ENCODE results near the gene APCDD1. TPM values are rescaled to one million over a fixed set of nuclear protein-coding genes. Genes with fewer than 3 reads are reported as not detected.
"Not testable (repeated sequence)": the region's sequence is repeated elsewhere in the genome, so short reads cannot be mapped to it uniquely, and the experiment has no call there.

The APCDD1 gene
- total RNA-seq, 1 donor from 2014 or later: 0.91 TPM

GRCh38 chr18:10461989-10462388 lies 7.6 kb downstream of the APCDD1 start:
- DNase-seq (ENCODE audit: low read depth): no peak

GRCh38 chr18:10462597-10462996 lies 8.2 kb downstream of the APCDD1 start:
- no peak for DNase-seq (ENCODE audit: low read depth)

DNA sequence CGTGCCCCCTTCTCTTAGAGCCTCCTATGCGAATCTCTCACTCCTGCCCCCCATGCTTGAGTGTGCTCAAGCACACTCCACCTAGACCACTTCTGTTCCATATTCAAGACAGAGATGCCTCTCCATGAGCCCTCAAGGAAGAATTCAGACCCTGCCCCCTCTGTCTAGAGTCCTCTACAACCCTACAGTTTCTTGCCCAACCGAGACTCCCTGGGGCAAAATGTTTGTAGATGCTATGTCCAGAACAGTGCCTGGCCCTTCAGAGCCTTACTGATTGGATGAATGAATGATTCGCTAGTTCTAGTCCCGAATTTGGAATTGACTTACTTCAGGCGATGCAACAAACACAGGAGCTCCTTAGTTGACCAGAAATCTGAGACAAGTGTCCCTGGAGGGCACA lies 8.7 kb downstream of the APCDD1 start:
- DNase-seq (ENCODE audit: low read depth): no peak

DNA sequence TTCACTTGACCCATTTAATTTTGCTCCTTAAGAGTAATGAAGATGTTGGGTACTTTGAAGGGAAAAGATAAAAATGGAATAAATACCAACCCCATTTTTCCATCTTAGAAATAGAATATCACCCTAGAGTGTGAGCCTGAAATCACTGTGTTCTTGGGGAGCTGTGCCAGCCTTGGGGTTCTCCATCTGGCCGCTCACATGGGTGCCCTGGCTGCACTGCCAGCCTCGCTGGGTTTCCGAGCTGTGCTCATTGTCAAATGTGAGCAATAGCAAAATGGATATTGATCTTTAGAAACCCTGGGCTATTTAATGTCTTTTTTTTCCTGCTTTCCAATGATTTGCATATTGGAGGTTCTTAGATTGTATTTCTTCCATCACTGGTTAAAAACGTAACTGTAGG lies 9.3 kb downstream of the APCDD1 start:
- DNase-seq (ENCODE audit: low read depth): no peak

- DNase-seq (ENCODE audit: low read depth): not testable (repeated sequence)
These were observed 9.8 kb downstream of the APCDD1 start for GRCh38 chr18:10464161-10464648.

DNA sequence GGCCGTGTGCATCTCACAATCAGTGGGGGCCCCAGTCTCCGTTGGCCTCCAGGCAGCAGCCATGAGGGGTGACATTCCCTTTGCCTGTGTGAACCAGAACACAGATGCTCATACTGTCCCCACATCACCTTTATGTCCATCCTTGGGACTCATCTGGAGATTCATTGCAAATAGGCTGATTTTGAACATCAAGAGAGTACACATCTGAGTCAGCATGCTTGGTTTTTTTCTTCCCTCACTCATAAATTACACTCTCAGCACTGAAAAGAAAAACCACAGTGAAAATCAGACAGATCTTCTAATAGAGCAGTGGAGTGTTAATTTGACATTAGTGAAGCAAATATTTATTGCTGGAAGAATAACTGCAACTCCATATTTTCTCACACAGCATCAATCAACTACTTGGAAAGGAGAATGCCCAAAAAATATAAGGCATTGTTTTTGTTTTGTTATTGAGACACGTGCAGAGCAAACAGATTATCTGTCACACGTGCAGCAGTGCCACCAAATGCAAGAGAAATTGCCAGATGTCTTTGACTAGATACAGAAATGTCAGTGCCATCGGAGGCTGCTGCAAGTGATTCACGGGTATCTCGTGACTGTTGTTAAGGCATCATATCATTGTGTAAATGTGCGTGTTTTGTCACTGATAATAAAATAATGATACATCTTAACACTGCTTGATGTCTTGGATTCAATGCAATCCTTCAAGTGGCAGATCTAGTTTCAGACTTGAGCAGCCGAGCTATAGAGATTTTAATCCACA lies 10.9 kb downstream of the APCDD1 start:
- no peak for DNase-seq (ENCODE audit: low read depth)

- DNase-seq (ENCODE audit: low read depth): no peak
These were observed 16.0 kb downstream of the APCDD1 start for GRCh38 chr18:10470429-10470828.

DNA sequence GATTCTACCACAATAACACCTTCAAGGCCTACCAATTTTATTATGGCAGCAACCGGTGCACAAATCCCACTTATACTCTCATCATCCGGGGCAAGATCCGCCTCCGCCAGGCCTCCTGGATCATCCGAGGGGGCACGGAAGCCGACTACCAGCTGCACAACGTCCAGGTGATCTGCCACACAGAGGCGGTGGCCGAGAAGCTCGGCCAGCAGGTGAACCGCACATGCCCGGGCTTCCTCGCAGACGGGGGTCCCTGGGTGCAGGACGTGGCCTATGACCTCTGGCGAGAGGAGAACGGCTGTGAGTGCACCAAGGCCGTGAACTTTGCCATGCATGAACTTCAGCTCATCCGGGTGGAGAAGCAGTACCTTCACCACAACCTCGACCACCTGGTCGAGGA lies 17.1 kb downstream of the APCDD1 start:
- DNase-seq (ENCODE audit: low read depth): no peak

GRCh38 chr18:10473132-10473531 lies 18.7 kb downstream of the APCDD1 start:
- DNase-seq (ENCODE audit: low read depth): no peak

DNA sequence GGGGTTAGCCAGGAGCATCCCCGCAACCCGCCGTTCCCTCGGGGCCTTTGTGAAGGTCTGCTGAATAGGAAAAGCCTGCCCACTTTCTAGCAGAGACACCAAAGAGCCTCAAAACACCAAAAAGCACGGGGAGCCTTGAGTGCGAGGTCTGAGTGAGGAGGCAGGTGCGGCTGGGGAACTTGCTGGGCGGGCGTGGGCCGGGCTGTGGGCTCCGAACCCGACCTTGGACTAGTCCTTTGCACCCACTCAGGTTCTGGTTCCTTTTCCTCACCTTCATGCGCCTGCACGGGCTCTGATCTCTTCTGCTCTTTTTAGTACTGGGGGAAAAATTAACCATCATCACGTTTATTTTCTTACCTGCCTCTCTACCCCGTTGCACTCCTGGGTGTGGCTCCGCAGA lies 19.9 kb downstream of the APCDD1 start:
- DNase-seq (ENCODE audit: low read depth): no peak

DNA sequence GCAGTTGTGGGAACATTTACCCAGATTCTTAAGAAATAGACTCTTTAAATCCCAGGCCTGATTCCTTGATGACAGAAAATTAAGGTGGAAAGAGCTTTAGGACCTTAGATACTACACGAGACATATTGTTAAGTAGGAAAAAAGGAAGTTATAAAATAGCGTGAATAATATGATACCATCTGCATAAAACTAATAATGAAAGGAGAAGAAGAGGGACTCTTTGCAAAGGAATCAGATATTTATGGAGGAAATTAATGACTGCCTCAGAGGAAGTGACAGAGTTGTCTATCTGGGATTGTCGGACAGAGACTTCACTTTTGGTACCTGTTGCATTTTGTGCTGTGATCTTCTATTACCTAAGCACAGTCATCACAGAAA lies 20.8 kb downstream of the APCDD1 start:
- no peak for DNase-seq (ENCODE audit: low read depth)

- no peak for DNase-seq (ENCODE audit: low read depth)
These were observed 21.3 kb downstream of the APCDD1 start for GRCh38 chr18:10475654-10476291.

GRCh38 chr18:10476338-10476791 lies 21.9 kb downstream of the APCDD1 start:
- peak; percentile 19 for DNase-seq (ENCODE audit: low read depth)

- no peak for DNase-seq (ENCODE audit: low read depth)
These were observed 22.9 kb downstream of the APCDD1 start for GRCh38 chr18:10477121-10477862.

DNA sequence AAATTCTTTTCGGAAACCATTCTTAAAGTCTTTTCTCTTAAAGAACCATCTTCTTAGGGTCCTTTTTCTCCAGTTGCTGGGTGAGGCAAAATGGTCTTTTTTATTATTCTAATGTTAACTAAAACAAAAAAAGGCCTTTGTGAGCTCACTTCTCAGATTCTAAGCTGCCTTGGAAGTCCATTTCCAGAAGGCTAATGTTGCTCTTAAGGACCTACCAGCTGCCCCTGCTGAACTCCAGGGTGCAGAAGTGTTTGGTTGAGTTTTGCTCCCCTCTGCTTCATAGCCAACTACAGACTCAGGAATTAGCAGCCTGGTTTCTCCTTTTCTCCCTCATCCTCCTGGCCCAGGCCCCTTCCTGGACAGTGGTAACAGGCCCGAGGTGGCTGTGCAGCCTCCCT lies 23.4 kb downstream of the APCDD1 start:
- DNase-seq (ENCODE audit: low read depth): no peak

DNA sequence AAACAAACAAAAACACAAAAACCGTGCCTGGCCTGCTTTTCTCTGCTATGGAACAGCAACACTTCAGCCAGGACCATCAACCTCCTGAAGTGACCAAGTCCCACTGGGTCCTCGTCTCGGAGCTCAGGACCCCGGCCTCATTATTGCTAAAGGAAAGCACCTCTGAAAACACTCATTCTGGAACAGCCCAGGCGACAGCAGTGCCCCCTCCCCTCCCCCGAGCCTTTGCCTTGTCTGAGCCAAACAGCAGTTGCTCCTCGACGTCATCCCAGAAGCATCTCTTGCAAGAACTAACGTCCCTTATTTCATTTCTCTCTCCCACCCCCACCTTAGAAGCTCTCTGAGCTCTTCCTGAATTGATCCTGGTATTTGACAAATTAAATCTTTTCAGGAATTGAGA lies 27.4 kb downstream of the APCDD1 start:
- DNase-seq (ENCODE audit: low read depth): peak; percentile 18

- DNase-seq (ENCODE audit: low read depth): no peak
These were observed 28.0 kb downstream of the APCDD1 start for GRCh38 chr18:10482363-10482984.

- DNase-seq (ENCODE audit: low read depth): peak; percentile 65
These were observed 28.8 kb downstream of the APCDD1 start for GRCh38 chr18:10482985-10483949.

- DNase-seq (ENCODE audit: low read depth): no peak
These were observed 31.0 kb downstream of the APCDD1 start for GRCh38 chr18:10485475-10485874.

DNA sequence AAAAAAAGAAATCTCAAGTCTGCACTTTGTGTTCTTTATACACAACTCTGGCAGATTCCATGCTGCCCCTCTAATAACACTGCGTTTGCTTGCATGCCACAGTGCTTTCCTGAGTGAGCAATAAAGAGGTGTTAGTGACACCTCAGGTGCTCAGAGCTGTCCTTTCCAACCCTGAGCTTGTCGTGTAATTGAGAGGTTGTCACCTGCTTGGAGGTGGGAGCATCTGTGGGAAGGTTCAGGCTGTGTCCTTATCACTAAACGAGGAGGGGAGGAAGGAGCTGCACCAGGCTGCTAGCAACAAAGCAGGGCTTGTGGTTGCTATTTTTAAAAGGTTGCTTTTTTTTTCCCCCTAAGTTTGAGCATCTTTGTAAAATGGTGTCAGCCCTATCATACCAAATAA lies 31.9 kb downstream of the APCDD1 start:
- no peak for DNase-seq (ENCODE audit: low read depth)
